NCI-H446 treated with DMSO at 0.1 percent for 48 hours (cell line): ENCODE measurements around the gene CIDEB.
A peak's percentile ranks its signal among the peaks of the same experiment; 100 is the strongest.
"Not testable (repeated sequence)": the region's sequence is repeated elsewhere in the genome, so short reads cannot be mapped to it uniquely, and the experiment has no call there.

ENCODE experiments used
- DNase-seq: peaks from one replicate; lab custom pipeline; 2025; lab: John Stamatoyannopoulos, UW

The CIDEB gene, protein sequence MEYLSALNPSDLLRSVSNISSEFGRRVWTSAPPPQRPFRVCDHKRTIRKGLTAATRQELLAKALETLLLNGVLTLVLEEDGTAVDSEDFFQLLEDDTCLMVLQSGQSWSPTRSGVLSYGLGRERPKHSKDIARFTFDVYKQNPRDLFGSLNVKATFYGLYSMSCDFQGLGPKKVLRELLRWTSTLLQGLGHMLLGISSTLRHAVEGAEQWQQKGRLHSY

DNA sequence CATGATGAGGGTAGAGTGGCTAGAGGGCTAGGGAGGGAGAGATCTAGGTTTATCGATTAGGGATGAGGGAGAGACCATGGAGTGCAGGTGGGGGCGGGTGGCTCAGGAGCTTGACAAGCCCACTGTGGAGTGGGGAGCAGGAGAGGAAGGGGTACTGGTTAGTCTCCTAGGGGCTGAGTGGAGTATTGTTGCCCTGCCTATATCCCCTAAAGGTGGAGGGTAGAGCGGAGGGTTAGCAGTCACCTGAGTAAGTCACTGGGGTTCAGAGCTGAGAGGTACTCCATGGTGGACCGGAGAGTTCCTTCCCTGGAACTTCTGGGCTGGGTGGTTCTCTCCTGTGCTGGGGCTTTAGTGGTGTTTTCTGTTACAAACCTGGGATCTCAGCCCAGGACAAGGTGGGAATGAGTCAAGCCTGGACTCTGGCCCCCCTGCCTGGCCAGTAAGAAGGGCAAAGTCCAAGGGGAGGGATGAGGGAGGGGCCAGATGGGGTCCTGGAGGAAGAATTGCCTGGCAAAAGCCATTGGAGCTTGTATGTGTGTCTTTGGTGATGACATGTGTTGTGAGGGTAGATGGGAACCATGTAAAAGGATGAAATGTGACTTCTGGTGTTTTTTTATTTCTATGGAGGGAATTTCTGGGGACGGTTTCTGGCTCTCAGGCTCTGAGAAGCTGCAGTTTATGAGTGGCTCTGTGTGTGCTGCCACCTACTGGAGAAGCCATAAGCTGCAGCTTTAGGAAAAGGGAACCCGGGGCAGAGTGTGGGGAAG lies at the start of gene CIDEB:
CIDEB (minus strand) TSS at position 403 of the 767 bp plus-strand sequence; CDS start at position 284, 119 bp downstream.
- peak; percentile 7 for DNase-seq

- no peak for DNase-seq
Observed at GRCh38 chr14:24356208-24356607, 48.4 kb upstream of the CIDEB start.

DNA sequence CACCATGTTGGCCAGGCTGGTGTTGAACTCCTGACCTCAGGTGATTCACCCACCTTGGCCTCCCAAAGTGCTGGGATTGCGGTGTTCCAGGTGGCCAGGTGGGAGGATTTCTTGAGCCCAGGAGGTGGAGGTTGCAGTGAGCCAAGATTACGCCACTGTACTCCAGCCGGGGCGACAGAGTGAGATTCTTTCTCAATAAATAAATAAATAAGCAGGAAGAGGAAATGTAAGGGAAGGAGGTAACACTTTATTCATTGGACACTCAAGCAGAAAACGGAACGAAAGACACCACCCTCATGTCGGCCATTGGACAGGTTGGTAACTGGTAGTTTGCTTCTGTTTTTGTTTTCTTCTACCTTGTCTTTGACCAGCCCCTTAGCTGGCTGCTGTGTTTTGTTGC lies 47.2 kb upstream of the CIDEB start:
- DNase-seq, result no peak

- not testable (repeated sequence) for DNase-seq
Observed at GRCh38 chr14:24354482-24354825, 46.7 kb upstream of the CIDEB start.

DNA sequence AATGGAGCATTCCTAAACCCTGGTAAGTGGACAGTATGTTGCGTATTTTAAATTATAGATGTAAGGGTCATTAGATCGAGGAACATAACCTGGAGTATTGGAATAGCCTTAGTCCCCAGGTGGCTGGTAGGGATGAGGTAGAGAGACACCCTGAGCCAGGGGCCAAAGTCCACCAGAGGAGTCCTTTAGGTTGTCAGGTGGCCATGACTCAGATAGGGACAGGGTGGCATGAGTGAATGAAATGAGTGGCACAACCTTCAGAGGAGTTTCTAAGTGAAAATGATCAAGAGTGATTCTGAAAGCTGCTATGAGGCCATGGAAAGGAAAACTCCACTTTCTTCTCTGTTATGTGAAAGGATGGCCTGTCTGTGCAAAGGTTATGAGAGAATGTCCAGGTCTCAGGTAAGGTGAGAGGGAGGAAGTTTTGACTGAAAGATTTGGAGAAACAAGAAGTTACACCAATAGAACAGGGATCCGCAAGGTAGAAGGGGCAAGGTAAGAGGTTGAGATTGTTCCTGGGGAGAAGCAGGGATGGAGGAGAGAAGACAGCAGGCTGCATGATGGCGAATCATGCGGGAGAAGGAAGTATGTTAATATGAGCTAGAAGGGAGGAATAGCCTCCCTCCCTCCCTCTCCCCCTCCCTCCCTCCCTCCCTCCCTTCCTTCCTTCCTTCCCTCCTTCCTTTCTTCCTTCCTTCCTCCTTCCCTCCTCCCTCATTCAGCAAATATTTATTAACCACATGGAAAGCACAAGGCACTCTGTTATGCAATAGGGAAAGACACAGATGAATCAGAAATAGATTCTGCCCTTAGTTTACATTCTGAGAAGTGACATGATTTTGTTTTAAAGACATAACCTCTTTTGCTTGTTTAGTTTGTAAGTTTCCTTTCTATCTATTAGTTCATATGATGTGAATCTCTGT lies 46.0 kb upstream of the CIDEB start:
- no peak for DNase-seq

DNA sequence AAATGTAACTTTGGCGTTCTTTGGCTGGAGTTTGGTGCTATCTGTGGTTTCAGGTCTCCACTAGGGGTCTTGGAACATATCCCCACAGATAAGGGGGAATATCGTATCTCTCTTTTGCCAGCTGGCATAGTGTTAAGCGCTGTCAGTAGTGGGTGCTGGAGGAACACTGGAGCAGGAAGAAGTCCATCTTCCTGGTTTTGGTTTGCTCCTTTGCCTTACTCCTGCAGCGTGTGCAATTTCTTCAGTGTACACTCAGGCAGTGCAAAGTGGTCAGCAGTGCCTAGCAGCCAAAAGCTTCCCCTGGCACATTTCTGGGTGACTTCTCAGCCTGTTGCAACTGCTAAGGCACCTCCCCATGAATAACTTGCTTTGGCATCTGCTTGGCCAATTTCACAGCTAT lies 43.7 kb upstream of the CIDEB start:
- no peak for DNase-seq

DNA sequence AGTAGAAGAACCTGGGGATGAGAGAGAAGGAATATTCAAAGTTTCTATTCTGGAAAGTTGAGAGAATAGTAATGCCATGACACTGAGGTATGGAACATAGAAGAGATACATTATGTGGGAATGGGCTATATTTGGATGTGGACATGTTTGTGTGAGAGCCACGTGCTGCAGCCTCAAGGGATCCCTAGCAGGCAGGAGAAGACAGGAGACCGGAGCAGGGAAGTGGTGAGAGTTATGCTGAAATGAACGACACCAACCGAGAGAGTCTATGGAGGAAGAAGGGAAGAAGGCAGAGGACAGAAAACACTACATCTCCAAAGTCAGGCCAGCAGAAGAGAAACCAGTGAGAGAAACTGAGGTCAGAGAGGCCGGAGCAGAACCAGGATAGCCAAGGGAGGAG lies 42.0 kb upstream of the CIDEB start:
- DNase-seq, result no peak

DNA sequence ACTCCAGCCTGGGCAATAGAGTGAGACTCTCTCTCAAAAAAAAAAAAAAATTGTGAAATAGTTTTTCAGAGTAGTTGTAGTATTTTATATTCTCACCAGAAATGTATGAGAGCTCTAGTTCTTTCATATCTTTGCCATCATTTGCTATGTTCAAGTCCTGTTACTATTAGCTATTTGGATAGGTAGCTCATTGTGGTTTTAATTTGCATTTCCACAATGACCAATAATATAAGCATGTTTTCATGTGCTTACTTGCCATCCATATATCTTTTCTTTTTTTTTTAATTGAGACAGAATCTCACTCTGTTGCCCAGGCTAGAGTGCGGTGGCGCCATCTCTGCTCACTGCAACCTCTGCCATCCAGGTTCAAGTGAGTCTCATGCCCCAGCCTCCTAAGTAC lies 40.4 kb upstream of the CIDEB start:
- DNase-seq, result no peak

GRCh38 chr14:24347134-24347533 lies 39.4 kb upstream of the CIDEB start:
- no peak for DNase-seq

DNA sequence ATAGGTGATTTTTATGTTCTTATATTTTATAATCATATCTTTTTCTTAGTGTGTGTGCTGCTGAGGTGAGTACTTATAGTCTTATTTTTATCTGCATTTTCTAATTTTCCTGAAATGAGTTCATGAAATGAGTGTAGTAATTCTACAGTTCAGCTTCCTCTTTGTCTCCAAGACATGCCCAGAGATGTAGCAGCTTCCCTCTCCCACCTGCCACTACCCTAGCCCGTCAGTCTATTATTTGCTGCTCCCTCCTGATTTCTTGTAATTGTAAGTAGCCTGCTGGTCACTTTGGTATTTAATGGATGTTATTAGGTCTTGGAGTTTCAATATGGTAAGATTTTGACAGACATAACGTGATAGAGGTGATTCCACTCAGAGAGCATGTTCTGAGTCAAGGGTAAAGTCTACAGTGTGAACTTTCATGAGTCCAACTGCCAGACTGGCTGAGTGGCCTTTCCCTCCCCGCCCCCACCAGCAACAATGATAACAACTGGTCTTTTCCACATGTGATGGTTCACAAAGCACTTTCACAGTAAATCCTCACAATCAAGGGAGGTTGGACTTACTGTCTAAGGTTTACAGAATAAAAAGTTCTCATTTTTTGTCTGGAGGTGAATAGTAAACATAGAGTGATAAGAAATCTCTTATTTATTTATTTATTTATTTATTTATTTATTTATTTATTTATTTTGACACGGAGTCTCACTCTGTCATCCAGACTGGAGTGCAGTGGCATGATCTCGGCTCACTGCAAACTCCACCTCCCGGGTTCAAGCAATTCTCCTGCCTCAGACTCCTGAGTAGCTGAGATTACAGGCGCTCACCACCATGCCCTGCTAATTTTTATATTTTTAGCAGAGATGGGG lies 36.3 kb upstream of the CIDEB start:
- DNase-seq, result no peak

DNA sequence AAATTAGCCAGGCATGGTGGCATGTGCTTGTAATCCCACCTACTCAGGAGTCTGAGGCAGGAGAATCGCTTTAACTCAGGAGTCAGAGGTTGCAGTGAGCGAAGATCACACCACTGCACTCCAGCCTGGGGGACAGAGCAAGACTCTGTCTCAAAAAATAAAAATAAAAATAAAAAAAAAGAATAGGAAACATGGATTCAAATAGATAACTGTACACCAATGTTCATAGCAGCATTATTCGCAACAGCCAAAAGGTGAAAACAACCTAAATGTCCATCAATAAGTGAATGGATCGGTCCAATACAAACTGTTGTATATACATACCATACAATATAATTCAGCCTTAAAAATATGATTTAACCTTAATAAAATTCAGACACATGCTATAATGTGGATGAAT lies 35.1 kb upstream of the CIDEB start:
- no peak for DNase-seq

DNA sequence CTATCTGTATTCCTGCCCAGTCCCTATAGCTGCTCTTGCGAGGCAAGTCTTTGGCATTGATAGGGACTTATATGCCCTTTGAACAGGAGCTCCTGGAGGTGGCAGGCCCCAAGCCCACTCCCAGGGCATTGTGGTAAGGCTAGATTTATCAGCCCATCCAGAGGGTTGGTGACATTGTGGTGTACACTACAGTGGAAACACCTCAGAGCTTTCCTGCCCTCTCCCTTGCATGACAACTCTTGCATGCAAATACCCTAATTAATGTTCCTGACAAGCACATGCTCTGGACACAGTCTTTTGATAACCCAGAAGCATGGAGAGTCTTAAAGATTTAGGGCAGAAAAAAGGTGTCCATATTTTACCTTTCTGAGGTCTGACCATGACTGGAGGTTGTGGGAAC lies 32.8 kb upstream of the CIDEB start:
- DNase-seq, result no peak

DNA sequence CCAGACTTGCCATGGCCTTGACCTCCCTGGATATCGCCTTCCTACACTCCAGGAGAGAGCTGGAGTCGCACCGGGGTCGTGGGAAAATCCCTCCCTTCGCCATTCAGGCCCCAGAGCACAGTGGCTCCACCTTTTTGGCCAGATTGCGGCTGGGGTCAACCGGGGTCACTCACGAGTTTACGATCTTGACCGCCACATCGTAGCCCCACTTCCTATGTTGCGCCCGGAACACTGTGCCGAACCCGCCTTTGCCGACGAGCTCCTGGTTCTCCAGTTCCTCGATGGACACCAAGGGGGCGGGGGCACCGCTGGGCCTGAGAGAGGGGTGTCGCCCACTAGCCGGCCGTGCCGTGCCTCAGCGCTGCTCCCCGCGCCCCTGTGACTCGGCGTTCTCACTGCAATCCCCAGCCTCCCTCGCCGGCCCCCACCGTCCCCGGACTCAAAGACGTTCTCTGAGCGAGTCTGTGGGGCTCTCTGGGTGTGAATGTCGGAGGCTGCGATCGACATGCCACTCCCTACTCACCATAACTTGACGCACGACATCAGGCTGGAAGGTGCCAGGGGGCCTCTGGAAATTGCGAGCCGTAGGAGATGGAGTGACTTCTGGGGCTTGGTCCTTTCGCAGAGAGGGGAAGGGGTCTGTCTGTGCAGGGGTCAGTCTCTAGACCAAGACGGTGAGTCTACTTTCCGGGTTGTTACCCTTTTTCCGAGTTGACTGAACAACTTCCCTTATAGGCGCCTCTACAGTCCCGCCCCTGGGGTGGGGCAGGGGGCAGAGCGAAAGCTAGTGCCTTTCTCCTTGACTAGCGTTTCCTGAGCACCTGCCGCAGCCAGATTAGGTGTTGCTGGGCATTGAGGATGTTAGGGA lies 31.7 kb upstream of the CIDEB start, which contains the start of gene RIPK3:
RIPK3 (minus strand) TSS at position 708 of the 868 bp plus-strand sequence; CDS start at position 543, 165 bp downstream.
- DNase-seq, result no peak

- no peak for DNase-seq
Observed at GRCh38 chr14:24338843-24339242, 31.1 kb upstream of the CIDEB start.

GRCh38 chr14:24337824-24338175 lies 30.0 kb upstream of the CIDEB start:
- no peak for DNase-seq

DNA sequence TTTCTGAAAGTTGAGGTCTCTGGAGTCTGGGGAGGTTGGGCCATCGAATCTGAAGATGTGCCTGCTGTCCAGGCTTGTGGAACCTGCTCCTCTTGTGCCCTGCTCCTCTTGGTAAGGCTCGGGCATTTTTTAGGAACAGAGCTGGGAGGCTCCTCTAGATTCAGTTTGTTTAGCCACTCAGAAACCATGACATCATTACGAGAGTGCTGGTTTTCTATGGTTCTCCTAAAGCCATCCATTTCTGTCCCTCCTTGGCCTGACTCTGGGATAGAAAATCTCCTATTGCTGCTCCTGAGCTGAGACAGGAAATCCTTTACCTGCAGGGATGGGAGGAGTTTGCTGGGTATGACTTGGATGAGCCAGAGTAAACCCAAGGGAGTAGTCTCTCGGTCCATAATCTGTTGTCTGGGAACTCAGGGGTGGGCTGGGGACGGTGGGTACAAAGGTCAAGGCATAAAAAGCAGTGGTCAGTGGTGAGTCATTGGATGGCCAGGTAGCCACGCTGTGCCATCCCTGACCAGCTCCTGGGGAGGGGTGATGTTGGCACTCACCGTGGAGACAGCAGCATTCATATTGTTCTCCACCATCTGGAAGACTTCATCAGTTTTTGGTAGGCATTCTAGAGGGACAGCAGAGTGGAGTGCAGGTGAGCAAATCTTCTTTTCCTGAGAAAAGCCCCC lies 29.5 kb upstream of the CIDEB start:
- DNase-seq, result no peak

- no peak for DNase-seq
Observed at GRCh38 chr14:24335461-24336171, 27.8 kb upstream of the CIDEB start.

- DNase-seq, result no peak
Observed at GRCh38 chr14:24334431-24335291, 26.9 kb upstream of the CIDEB start, which contains the start of gene ADCY4. TSS of gene ADCY4 (minus strand) at chr14:24335071. CDS start at chr14:24334652, 419 bp downstream.
